K562 (cell line): ENCODE results near the gene MCEMP1. TPM values are rescaled to one million over a fixed set of nuclear protein-coding genes. Genes with fewer than 3 reads are reported as not detected.

Source experiments
- ARID4B ChIP-seq: sonication (generic); formaldehyde crosslinking; IDR thresholded peaks from 2 replicates; pipeline ENCODE4 v1.8.0; 2022; ENCODE audit warnings: mild to moderate bottlenecking, missing genetic modification reagents
- ARNT ChIP-seq, 2 experiments: fragments of 450-650 bp; IDR thresholded peaks; 2 replicates each; pipeline ENCODE4 v1.6.1; 2016; ENCODE audit warnings: mild to moderate bottlenecking in 1 of 2
- BRD4 ChIP-seq: fragments of 200-600 bp; sonication (generic); IDR thresholded peaks from 2 replicates; pipeline ENCODE4 v1.6.1; 2017; ENCODE audit warnings: inconsistent platforms
- CBFA2T3 ChIP-seq: fragments of 450-650 bp; IDR thresholded peaks from 2 replicates; pipeline ENCODE4 v1.6.1; 2017
- GTF2E2 ChIP-seq: fragments of 200-800 bp; sonication (Bioruptor generic); IDR thresholded peaks from 2 replicates; pipeline ENCODE4 v1.6.1; 2016; ENCODE audit warnings: missing genetic modification characterization, missing compliant biosample characterization
- MAFF ChIP-seq: IDR thresholded peaks from 2 replicates; pipeline ENCODE4 v1.6.1; 2012; ENCODE audit warnings: low read length, improper control_type of control experiment
- MAZ ChIP-seq, 2 experiments: fragments of 450-650 bp in 1 of 2; sonication (generic) in 1 of 2; formaldehyde crosslinking; IDR thresholded peaks in 1 of 2; conservative IDR thresholded peaks in 1 of 2; 2 replicates each; pipeline versions ENCODE4 v1.4.0 to v1.5.0; 2020; ENCODE audit warnings: mild to moderate bottlenecking in 1 of 2, missing genetic modification reagents in 1 of 2
- MBD2 ChIP-seq: sonication (generic); IDR thresholded peaks from 2 replicates; pipeline ENCODE4 v1.6.1; 2016; ENCODE audit warnings: low read depth, borderline replicate concordance
- MCM3 ChIP-seq: fragments of 450-650 bp; IDR thresholded peaks from 2 replicates; pipeline ENCODE4 v1.6.1; 2016
- SRSF9 ChIP-seq: fragments of 200-400 bp; formaldehyde crosslinking; IDR thresholded peaks from 2 replicates; pipeline ENCODE4 v1.6.1; 2017; ENCODE audit warnings: low read depth, low read length, borderline replicate concordance
- TARDBP ChIP-seq: fragments of 450-650 bp; IDR thresholded peaks from 2 replicates; pipeline ENCODE4 v1.6.1; 2016
- TRIM28 ChIP-seq: fragments of 450-650 bp; IDR thresholded peaks from 2 replicates; pipeline ENCODE4 v1.6.1; 2017
- ZKSCAN8 ChIP-seq: fragments of 200-800 bp; sonication (Bioruptor generic); IDR thresholded peaks from 2 replicates; pipeline ENCODE4 v1.6.1; 2016; ENCODE audit warnings: missing genetic modification characterization, missing compliant biosample characterization
- ZNF79 ChIP-seq: fragments of 250-450 bp; sonication (Bioruptor Pico); IDR thresholded peaks from 2 replicates; pipeline ENCODE4 v1.4.0; 2020; ENCODE audit warnings: low read depth, mild to moderate bottlenecking, moderate library complexity
- polyA plus RNA-seq, 8 experiments: library from polyadenylated mRNA; depleted of rRNA in 4 of 8; stranded (reverse) in 5 of 8; unstranded in 3 of 8; fragments of >200 nt; fragmentation: Nextera tagmentation in 2 of 8; fragmentation: Illumina TruSeq in 1 of 8; extraction: Ambion mirVana in 2 of 8; extraction: Trizol in 1 of 8; gene quantifications; 2 replicates each; pipeline versions ENCODE4 v1.2.1 to v1.2.3, GENCODE V29; 2011 to 2014; ENCODE audit warnings: inconsistent platforms in 1 of 8, missing spikeins in 1 of 8
- total RNA-seq, 7 experiments: library from RNA; depleted of rRNA in 6 of 7; stranded (reverse); fragments of >200 nt in 6 of 7; fragmentation: Illumina TruSeq in 2 of 7; extraction: Trizol in 2 of 7; gene quantifications; 2 replicates each; pipeline versions ENCODE4 v1.2.1 to v1.2.3, GENCODE V29; 2011 to 2021; ENCODE audit warnings: low replicate concordance in 1 of 7
- TF ChIP-seq, protein P1 (sequence below): fragments of 450-650 bp; IDR thresholded peaks from 2 replicates; pipeline ENCODE4 v1.6.1; 2016; ENCODE audit warnings: missing biosample characterization, missing genetic modification characterization

Gene MCEMP1
- total and polyA plus RNA-seq, 9 of the 15 experiments (the other 6 are each of a cell fraction or from before 2014, with no cell fraction given) = 0.11 to 1.8 (median 0.51) TPM

DNA sequence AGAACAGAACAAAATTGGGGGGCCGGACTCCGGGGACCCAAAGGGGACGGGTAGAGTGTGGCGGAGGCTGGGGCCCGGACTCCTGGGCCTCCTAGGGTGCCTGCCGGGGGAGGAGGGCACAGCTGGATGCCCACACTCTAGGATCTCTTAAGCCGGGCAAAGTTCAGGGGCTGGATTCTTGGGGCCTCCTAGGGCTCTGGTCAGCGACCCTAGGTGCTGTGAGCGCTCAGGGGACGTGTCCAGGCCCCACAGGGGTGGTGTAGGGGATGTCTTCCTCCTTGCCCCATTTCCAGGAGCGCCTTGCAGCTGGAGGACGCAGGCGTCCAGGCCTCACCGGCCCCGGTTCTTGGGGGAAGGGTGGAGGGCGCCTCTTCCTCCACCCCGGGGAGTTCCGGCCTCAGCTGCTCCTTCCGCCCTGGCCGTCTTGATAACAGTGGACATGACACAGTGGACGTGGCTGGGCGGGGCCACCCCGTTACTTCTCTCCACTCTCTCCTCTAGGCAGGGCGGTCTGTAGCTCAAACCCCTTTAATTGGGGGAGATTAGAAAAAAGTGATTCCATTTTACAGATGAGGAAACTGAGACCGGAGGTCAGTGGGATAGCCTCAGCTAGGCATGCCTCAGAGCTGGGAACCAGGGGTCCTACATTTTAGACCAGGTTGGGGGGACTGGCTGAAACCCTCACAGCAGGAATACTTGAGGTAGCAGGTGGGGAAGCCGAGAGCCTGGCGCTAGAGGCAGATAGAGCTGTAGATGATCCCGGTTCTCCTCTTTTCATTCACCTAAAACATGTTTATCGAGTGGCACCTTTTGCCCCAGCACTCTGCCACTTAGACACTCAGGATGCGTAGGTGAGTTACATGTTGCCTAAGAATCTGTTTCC, 39.3 kb upstream of the MCEMP1 start (continued):
- TF ChIP-seq MBD2 = peak; percentile 47; the same call in 1 of the 2 replicates
- TF ChIP-seq ZKSCAN8 (CRISPR knock-in tag) = no peak
- no peak for TF ChIP-seq MAFF
- TF ChIP-seq MAZ (CRISPR knock-in tag; conservative IDR thresholded peaks at IDR 0.05 in 1 of 2, IDR thresholded peaks at IDR 0.05 in 1 of 2) = peak; percentile 30 to 79; a peak in 2 of 4 replicates
- TF ChIP-seq, protein P1, sequence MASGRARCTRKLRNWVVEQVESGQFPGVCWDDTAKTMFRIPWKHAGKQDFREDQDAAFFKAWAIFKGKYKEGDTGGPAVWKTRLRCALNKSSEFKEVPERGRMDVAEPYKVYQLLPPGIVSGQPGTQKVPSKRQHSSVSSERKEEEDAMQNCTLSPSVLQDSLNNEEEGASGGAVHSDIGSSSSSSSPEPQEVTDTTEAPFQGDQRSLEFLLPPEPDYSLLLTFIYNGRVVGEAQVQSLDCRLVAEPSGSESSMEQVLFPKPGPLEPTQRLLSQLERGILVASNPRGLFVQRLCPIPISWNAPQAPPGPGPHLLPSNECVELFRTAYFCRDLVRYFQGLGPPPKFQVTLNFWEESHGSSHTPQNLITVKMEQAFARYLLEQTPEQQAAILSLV (tag) = no peak
- no peak for TF ChIP-seq SRSF9
- no peak for TF ChIP-seq TRIM28
- peak; percentile 82; the same call in 1 of the 2 replicates for TF ChIP-seq GTF2E2 (tag)
- no peak for TF ChIP-seq ZNF79 (CRISPR knock-in tag)
- TF ChIP-seq TARDBP = no peak
- TF ChIP-seq BRD4 = peak; percentile 88; the same call in 1 of the 2 replicates
- no peak for TF ChIP-seq ARNT (IDR thresholded peaks at IDR 0.05)
- TF ChIP-seq CBFA2T3 = peak; percentile 65
- no peak for TF ChIP-seq ARID4B
- TF ChIP-seq MCM3 = no peak
